ENCODE data around the gene PKIB. TPM values are rescaled to one million over a fixed set of nuclear protein-coding genes. Genes with fewer than 3 reads are reported as not detected.

The PKIB gene
- total RNA-seq: not detected in 2 replicates
- polyA plus RNA-seq: not detected in 2 replicates
- 0.07 and 0.10 TPM in 2 replicates for polyA plus RNA-seq (2011; cell fraction: cytosol; rRNA removed)
- 0.18 TPM in 1 of 2 replicates, not detected in the other for polyA plus RNA-seq (2011; cell fraction: nucleus; rRNA removed)
- not detected in 2 replicates for polyA plus RNA-seq (2012)
- 0.83 TPM in 1 of 2 replicates, not detected in the other for polyA minus RNA-seq
- polyA minus RNA-seq (2011; cell fraction: cytosol; rRNA and poly(A)+ RNA removed): not detected
- polyA minus RNA-seq (2011; cell fraction: nucleus; rRNA and poly(A)+ RNA removed): not detected in 2 replicates
- percentile 9 among the genes with signal in this experiment for Bru-seq, nascent RNA
- percentile 9 among the genes with signal in this experiment for BruChase-seq, experiment 1, labeled RNA remaining after a 6-hour chase
- BruChase-seq, experiment 2, labeled RNA remaining after a 2-hour chase: percentile 10 among the genes with signal in this experiment
- long read RNA-seq: 0 reads

GRCh38 chr6:122609881-122610689 lies at the start of gene PKIB:
Gene PKIB (plus strand): TSS chr6:122610405. CDS start chr6:122717795, 107,390 bp downstream.
- H3K36me3 ChIP-seq (ENCODE audit: control insufficient read depth in 2 of 2, extremely low read depth in 1 of 2, insufficient read depth in 2 of 2, low read length in 2 of 2): no peaks in the 10 kb centered on the region
- H3K9me3 ChIP-seq (replicated peaks; ENCODE audit: control insufficient read depth, insufficient read depth, low read length): no peaks in the 10 kb centered on the region
- peak; percentile 71 for DNase-seq (ENCODE audit: low read depth, low spot score)
- dilution Hi-C loops (cut with MboI; ENCODE audit: extremely low pct_ligation_motif_present, low sequenced_read_pairs) (no loop called here), intact Hi-C loops (cut with micrococcal nuclease) (loop anchor here (1.0 to 5.0 kb wide), 4 partner anchors 87 to 179 kb away; partner anchors contain the start of gene SMPDL3A)
- CTCF ChIA-PET: interaction anchor here (0.8 to 2.0 kb wide), 8 partner anchors 11 to 229 kb away, joined by 3 to 13 read pairs (median 4); no protein-coding TSS in a partner anchor
- H2AFZ ChIP-seq (ENCODE audit: low read depth, low read length): peak within 1 kb of the TSS; percentile 90
- H4K20me1 ChIP-seq (replicated peaks; ENCODE audit: control insufficient read depth, extremely low read depth, insufficient read depth, low read length): no peaks in the 10 kb centered on the region
- H3K9ac ChIP-seq (replicated peaks; ENCODE audit: extremely low read depth, insufficient read depth, low read length): no peak within 1 kb of the TSS
- TF ChIP-seq POLR2A (IDR thresholded peaks at IDR 0.05; ENCODE audit: low read depth, low read length) (no peak), CTCF (IDR thresholded peaks at IDR 0.05; ENCODE audit: extremely low read depth in 1 of 2, insufficient read depth in 1 of 2, low read depth in 1 of 2, low read length in 2 of 2) (peak; percentile 13 to 59)
- peaks cover 9% of the 10 kb centered on the region for H3K4me1 ChIP-seq (ENCODE audit: control insufficient read depth, extremely low read depth, insufficient read depth, low read length)
- peaks cover 7 to 21% of the 10 kb centered on the region in 2 experiments for H3K27me3 ChIP-seq (ENCODE audit: control insufficient read depth in 2 of 2, insufficient read depth in 2 of 2, low read length in 2 of 2)
- peak; percentile 81 for FAIRE-seq
- H3K4me3 ChIP-seq (replicated peaks in 1 of 3; ENCODE audit: insufficient read depth in 1 of 3, low read depth in 1 of 3, low read length in 3 of 3): peak within 1 kb of the TSS; percentile 34 to 74 (median 38)
- H3K9me1 ChIP-seq (replicated peaks; ENCODE audit: control insufficient read depth, extremely low read depth, insufficient read depth, low read length): no peaks in the 10 kb centered on the region
- peak within 1 kb of the TSS; percentile 62 for H3K4me2 ChIP-seq (ENCODE audit: insufficient read depth, low read length)
- BruUV-seq (replicated peaks): no TSS peak
- H3K27ac ChIP-seq (ENCODE audit: insufficient read depth, low read depth, low read length): no peak within 1 kb of the TSS
- H3K79me2 ChIP-seq (ENCODE audit: control insufficient read depth, insufficient read depth, low read length): no peaks in the 10 kb centered on the region
- POLR2A ChIA-PET: no interaction called here

Measured in endothelial cell of umbilical vein (primary cell).